OCI-LY1 (cell line): ENCODE measurements around the gene PPP1R9A.

ENCODE experiments used
- CTCF ChIP-seq: fragments of 200-600 bp; sonication (generic), shearing (Covaris generic); IDR thresholded peaks from 2 replicates; pipeline ENCODE4 v1.5.1; 2017; ENCODE audit warnings: mild to moderate bottlenecking, antibody characterized with exemption, low read length, moderate library complexity, mixed read lengths
- EZH2 ChIP-seq: fragments of 200-600 bp; sonication (generic), shearing (Covaris generic); IDR thresholded peaks from 2 replicates; pipeline ENCODE4 v1.8.0; 2017; ENCODE audit warnings: borderline replicate concordance, mixed run types, mild to moderate bottlenecking, antibody characterized with exemption, low read length, moderate library complexity, mixed read lengths

- TF ChIP-seq CTCF (no peak), EZH2 (no peak)
Observed at GRCh38 chr7:94999069-94999351, 91.6 kb downstream of the PPP1R9A start.
